Stimulated activated CD8-positive, alpha-beta memory T cell treated with anti-CD3 and anti-CD28 coated beads, Interleukin-12 subunit alpha, Interleukin-12 subunit beta, amount 100 ng/mL, for 1 hour (primary cell): ENCODE measurements around the gene FRYL.
A peak's percentile ranks its signal among the peaks of the same experiment; 100 is the strongest.

Experiments used
- DNase-seq: peaks from one replicate; pipeline ENCODE4 v3.0.0-alpha.2; 2020; ENCODE audit warnings: low read depth

Gene FRYL

DNA sequence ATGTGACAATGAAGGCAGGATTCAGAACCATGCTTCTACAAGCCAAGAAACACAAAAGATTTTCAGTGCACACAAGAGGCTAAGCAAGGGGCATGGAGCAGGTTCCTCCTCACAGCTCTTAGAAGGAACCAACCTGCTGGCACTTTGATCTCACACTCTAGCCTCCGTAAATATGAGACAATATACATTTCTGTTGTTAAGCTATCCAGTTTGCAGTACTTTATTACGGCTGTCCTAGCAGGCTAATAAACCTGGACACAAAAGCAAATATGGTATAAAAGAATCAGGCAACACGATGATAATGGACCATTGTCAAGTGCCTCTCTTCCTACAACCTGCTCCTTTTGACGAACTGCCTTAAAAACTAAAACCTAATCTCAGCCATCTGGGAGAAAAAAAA lies 175.6 kb downstream of the FRYL start:
- no peak for DNase-seq

DNA sequence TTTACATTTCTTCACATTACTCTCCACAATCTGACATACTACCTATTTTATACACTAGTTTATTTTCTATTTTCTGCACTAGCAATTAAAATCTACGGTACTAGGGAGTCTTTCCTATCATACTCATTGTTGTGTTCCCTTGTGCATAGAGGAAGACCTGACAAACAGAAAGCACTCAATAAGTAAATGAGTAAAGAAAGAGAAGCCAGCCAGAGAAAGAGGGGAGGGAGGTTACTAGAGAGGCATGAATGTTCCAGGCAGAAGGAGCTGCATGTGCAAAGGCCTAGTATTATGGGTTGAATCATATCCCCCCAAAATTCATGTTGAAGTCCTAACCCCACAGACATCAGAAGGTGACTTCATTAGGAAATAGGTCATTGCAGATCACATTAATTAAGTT lies 176.0 kb downstream of the FRYL start:
- no peak for DNase-seq

DNA sequence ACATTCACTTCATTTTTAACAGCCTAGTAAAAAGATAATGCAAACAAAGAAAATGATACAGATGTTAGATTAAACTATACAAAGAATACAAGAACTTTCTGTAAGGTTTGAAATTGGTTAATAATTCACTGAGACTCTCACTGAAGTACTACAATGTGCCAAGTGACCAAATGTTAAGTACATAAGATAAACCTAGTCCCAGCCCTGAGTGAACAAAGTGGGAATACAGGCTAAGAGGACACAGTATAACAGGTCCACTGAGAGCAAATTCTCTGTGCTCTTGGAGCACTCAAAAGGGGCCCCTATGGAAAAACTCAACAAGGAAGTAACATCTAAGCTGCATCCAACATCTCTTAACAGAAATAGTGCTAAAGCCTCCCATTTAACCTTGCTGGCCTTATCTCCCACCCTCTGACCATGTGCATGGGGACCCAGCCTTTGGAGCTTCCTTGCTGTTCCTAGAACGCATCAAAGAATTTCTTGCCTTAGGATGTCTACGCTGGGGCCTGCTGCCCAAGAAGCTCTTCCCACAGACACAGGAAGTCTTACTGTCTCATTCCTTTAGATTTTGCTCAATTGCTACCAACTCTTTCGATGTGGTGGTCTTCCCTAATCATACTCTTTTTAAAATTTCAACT lies 176.6 kb downstream of the FRYL start:
- DNase-seq, result no peak

DNA sequence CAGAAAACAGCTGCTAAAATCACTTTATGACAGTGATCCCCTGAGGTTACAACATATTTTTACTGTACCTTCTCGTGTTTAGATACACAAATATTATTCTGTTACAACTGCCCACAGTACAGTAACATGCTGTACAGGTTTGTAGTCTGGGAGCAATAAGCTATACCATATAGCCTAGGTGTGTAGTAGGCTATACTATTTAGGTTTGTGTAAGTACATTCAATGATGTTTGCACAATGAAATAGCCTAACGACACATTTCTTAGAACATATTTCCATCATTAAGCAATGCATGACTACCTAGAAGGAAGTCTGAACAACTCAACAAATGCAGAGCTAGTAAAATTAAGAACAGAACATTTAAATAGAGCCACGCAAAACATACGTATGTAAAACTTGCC lies 177.3 kb downstream of the FRYL start:
- DNase-seq, result no peak

DNA sequence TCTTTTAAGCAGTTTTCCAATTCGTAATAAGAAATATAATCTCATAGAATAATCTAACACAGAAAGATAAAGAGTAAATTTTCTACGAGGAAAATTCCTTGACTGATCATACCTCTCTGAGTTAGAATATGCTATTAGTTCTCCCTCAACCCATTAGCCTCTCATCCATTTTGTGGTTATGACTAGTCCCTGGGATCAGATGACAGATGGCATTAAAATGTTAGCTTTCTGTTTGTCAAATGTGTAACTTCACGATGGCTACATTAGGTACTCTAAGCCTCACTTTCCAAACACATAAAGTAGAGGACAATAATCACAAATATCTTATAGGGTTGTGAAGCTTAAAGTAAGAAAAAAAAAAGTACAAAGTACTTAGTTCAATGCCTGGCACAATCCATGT lies 177.9 kb downstream of the FRYL start:
- no peak for DNase-seq

DNA sequence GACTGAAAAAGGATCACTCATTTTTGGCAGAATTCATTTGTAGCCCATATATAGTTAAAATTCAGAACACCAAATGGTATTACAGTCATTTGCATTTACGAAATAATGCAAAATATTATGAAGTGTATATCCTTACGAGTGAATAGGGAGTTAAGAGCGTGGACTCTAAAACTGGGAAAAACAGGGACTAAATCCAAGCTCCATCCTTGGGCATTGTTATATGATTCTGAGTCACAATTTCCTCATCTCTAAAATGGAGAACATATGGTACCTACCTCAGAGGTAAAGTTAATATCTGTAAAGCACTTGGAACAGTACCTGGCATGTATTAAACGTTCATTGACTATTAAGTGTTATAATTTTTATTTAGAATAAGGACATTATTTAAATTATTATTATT lies 183.7 kb downstream of the FRYL start:
- DNase-seq, result no peak

DNA sequence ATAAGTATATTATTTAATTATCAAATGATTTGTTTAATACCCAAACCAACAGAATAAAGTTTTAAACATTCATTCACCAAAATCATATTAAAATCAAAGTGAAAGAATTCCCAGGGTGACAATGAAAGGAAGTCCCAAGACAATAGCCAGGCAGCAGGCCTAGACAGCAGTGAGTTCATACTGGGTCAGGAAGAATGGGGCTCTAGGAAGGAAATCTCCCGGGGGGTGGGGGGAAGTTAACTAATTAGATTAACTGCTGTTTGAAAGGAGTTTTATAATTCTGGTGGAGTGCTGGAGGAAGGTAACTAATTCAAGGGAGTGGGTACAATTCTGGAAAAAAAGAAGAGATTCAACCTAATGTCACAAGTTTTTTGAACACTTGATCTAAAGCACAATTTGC lies 185.9 kb downstream of the FRYL start:
- DNase-seq, result no peak

DNA sequence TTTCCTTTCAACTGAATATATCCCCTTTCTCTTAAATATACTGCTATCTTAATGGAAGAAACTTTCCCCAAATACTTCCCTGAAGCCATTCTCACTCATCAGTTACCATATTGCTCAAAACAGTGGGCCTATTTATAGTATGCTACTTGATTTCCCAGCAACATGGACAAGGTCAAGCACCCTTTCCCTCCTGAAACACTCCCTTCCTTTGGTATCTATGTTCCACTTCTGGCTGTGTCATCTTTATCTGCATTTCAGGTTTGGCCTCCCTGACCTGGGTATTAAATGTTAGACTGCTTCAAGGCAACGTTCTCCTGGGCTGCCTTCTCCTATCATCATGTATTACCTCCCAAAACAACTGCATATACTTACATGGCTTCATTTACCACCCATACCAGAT lies 188.7 kb downstream of the FRYL start:
- no peak for DNase-seq

DNA sequence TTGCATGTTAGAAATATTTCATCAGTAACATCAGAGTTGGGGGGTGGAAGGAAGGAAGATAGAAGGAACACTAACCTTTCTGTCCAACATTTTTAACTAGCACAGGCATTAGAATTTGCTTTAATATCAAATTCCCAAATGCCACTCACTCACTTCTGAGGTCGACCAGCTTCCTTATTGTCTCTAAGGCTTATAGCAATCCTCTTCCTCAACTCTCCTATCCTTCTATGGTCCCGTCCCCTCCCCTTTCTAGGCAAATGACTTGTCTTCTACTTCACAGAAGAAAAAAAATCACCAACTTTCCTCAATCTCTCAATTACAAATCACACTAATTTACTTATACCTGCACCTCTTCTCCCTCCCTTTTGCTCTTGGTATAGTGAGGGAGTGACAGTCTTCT lies 189.2 kb downstream of the FRYL start:
- no peak for DNase-seq

DNA sequence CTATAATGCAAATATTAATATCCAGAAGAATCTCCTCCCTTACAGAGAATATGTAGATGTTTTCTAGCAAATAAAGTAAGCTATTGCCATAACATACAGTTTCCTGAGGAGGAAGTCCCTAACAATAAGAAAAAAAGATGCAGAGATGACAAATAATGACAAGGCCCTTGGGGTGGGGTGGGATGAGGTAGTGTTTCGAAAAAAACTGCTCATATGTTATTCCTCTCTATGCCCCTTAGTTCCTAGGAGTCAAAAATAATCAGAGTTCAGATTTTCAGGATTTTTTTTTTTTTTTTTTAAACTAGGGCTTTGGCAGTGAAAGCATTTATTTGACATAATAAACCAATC lies 191.0 kb downstream of the FRYL start:
- no peak for DNase-seq

DNA sequence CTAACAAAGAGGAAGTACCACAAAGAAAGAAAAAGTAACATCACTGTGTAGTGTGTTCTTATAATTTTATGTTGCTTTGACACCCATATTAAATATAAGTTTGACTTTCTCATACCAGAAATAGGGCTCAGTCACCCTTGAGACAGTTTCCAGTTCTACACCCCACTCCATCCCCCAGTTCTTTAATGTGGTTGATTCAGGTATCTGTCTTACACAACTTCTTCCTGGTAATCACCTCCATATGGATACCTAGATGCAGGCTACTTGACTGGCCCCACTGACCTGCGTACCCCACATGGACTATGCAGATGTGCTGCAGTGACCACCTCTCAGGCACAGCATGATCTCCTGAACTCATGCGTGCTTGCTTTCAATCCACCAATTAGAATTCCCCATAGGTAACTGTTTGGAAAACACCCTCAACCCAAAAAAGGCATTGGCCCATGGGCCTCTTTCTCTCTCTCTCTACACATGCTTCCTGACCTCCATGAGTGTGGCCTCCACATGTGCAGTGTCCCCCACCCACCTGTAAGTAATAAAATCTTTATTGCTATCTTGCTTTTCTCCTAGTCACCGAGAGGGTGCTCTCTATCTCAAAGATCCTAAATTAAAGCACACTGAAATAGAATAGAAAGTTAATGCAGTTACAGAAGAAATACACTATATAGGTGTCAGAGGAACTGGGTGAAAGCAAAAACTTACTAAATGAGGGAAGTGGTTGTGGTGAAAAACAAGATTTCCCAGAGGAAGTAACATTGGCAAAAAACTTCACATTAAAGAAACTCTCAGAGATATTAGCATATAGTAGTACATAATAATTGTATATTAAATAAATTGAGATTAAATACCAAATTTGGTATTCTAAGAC lies 191.6 kb downstream of the FRYL start:
- no peak for DNase-seq

DNA sequence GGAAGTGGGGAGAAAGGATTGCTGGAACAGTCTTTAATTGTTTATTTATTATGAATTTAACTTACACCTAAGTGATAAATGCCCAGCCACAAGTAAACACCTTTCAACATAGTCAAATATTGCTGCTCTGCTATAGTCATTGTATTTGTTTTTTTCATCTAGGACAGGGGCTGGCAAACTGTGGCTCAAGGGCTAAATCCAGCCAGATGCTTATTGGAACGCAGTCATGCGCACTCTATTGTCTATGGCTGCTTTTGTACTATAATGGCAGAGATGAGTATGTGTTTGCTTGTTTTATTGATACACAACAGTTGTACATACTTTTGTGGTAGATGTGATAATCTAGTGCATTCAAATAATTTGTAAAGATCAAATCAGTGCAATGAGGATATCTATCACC lies 194.7 kb downstream of the FRYL start:
- DNase-seq, result no peak

DNA sequence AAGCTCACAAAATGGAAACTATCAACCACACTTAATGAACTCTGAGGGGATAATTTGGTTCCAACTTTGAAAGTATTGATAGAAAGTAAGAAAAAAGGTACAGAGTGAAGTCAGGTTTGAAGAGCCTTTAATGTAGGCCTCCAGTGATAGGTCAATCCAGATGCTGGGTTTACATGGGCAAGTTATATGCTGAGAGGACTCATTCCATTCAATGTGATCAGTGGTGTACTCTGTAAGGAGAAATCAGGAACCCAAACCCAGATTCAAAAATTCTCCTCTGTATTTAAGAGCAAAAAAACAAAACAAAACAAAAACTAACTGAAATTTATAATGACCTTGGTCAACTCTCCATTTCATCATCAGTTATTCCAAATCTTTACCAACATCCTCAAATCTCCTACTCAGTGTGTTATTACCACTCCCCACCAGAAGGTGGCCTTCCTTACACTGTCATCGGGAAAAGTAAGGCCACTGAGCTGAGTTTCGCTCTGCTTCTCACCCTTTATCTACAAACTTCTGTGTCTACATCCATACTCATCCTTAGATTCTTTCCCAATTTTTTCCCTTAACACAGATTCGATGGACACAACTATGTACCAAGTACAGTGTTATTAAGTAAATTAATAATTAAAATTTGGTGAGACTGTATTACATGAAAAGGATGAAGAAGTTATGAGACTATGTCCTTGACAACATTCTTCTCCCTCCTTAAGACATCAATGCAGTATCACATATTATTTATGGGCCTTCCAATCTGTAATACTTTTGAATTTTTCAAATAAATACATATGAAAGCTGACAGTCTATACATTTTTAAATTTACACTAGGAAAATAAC lies 201.7 kb downstream of the FRYL start:
- peak; percentile 27 for DNase-seq

DNA sequence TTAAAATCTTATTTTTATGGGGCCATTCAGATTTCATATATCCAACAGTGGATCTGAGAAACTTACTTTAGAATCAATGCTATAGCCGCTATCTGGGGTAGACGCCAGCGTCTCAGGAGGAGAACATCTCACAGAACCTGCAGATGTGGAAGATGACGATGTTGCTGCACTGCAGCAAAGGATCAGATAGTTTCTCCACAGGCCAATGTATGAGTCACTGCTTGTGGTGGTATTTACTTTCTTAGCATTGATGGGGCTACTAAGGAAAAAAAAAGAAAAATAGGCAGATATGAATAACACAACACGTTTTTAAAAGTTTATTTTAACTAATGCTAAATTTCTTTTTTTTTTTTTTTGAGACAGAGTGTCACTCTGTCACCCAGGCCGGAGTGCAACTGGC lies 204.1 kb downstream of the FRYL start:
- DNase-seq, result no peak

DNA sequence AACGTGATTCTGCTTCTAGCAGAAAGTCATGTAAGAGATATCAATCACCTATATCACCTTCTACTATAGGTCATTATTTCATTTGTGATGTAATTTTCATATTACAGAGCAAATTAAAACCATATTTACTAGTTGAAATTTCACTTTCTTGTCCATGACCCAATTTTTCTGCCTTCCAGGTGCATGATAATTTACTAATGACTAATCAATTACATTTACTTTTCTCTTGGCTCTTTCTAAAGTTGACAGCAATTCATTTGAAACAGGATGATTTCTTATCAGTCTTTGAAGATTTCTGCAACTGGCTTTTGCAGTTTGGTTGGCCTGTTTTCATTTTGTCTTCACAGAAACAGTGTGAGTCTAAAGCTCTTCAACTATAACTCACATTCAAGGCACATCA lies 208.6 kb downstream of the FRYL start:
- DNase-seq, result no peak

DNA sequence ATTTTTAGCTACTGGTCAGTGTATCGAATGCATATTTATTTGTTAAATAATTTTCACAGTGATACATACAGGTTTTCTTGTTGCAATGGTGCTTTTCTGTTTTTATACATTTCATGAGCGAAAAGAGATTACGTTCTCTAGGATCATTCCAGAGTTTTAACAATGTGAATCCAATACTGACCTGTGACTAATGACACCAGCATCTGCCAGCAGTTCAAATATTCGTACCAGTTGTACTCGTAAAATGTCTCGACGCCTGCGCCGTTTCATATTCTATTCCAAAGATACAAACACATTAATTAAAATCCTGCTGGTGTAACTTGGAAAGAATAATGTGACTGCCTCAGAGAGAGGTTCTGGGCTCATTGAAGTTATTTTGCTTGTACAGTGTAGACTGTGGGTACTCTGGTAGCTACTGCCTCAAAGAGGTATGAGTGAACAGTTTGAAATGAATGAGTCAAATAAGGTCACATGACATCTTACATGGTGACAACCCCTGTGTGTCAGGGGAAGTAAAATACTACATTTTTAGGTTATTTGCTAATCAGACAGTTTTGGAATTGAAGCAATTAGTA lies 209.3 kb downstream of the FRYL start:
- no peak for DNase-seq

DNA sequence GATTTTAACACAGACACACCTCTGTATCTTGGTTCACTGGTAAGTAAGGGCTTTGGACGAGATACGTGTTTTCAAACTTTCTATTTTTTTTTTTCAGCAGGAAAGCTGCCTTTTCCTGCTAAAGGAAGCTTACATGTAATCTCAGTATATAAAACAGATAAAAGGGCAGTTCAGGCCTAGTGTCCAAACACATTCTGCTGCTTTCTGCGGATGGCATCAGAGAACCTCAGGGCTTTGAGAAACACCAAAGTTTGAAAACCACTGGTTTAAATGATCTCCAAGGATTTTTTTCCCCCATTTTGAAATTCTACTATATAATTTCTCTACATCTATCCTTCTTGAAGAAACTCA lies 214.1 kb downstream of the FRYL start:
- DNase-seq, result no peak

DNA sequence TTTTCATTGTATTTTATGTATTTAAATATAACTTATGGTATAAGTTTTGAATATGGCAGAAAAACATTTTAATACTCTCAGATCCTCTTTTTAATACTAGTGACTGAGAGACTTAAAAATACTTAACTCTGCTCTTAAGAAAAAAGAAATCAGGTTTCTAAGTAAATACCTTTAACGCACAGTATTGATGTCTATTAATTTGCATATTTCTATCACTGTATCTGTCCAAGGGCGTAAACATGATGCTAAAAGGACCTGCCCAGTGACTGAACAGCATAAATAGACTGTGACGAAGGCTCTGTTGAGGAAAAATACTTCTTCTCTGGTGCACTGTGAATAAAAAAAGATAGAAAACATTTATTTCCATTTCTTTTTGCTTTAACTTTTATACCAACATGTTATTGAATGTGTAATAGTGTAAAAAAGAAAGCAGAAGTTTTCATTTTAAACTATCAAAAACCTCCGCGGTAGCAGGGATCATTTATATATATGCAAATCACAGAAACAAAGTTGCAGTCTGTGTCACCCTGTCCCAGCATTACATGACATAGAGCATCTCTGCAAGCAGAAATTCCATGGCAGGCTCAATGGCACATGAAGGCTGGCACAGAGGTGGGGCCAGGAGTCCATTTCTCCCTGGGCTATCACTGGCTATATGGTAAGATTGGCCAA lies 214.6 kb downstream of the FRYL start:
- no peak for DNase-seq

DNA sequence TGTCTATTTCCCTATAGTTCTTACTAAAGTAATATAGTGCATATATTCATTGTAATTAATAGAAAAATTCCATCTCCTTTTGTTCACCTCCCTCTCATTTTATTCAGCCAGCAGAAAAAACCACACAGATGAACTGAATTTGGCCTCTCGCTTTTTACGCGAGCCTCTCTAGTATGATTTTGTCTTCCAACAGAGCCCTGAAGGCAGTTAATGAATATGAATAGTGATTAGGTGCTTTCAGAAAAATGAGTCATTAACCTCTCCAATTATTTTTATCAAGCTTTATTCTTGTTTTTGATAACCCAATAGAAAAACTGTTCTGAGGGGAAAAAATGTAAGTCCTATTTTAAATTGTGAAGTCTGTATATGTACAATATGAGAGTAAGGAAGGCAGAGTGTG lies 215.9 kb downstream of the FRYL start:
- no peak for DNase-seq

DNA sequence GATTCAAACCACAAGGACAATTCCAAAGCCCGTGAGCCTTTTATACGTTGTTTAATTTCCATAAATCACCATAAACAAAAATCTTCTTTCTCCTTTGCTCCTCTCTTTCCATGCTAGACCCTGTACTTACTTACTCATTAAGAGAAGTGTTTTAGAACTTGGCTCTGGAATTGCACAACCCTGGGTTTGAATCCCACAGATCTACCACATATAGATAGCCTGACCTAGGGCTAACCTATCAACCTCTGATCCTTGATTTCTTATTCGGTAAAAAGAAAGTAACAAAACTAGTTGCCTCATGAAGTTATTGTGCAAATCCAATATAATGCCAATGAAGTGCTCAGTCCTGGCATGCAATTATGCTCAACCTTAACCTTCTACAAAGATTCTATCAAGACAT lies 221.3 kb downstream of the FRYL start:
- DNase-seq, result no peak

DNA sequence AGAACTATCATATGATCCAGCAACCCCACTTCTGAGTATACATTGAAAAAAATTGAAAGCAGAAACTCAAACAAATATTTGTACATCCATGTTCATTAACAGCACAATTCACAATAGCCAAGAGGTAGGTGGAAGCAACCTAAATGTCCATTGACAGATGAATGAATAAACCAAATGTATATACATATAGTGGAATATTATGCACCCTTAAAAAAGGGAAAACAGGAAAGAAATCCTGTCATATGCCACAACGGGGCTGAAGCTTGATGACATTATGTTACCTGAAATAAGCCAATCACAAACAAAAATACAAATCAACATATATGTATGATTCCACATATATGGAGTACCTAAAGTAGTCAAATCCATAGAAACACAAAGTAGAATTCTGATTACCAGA lies 222.1 kb downstream of the FRYL start:
- DNase-seq, result no peak

DNA sequence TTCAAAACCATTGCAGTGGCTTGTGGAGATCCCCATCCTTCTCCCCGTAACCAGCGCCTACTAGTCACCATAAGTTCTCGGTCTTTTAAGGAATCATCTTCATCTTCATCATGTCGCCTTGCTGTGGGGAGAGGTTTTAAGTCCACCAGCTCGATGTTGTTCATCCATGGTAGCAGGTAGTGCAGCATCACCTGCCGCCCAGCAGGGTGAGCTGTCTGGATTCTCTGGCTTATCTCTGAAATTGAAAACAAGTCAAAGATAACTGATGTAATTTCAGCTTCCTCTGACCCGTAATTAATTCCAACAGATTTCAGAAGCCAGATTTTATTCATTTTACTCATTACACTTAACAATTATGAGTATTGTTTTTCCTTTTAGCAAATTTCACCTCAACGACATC lies 222.6 kb downstream of the FRYL start:
- no peak for DNase-seq
